B cell (primary cell): Measurements from ENCODE around the gene TPST2. TPM values are rescaled to one million over a fixed set of nuclear protein-coding genes. Genes with fewer than 3 reads are reported as not detected.

Source experiments
- ATAC-seq: fragments of 200-7000 bp; cut with Tn5 transposase; one replicate; pipeline ENCODE4 v1.10.0; 2021; ENCODE audit warnings: low read depth, mild to moderate bottlenecking, moderate number of reproducible peaks, moderate library complexity
- CTCF ChIA-PET: fragments of 350-600 bp; sonication (Branson Sonifier 250); formaldehyde crosslinking; loops from one replicate; lab custom pipeline; 2021; ENCODE audit warnings: antibody characterized with exemption, inconsistent platforms; lab: Charles Lee
- POLR2A ChIA-PET: fragments of 350-600 bp; sonication (Branson Sonifier 250); formaldehyde crosslinking; loops from one replicate; lab custom pipeline; 2021; ENCODE audit warnings: antibody characterized with exemption; lab: Charles Lee
- DNase-seq: peaks from one replicate; pipeline ENCODE4 v3.0.0; 2013
- H2AFZ ChIP-seq: 2 replicates; pipeline ENCODE4 v1.6.1; 2012; ENCODE audit warnings: mild to moderate bottlenecking, low read depth, low read length; ENCODE audit not compliant: insufficient read depth, poor library complexity, severe bottlenecking
- H3K27ac ChIP-seq, 2 donors: 1 replicate in 1 of 2; 2 replicates in 1 of 2; pipeline ENCODE4 v1.5.1; 2012 to 2013; ENCODE audit warnings: low read length in 2 of 2, mild to moderate bottlenecking in 2 of 2, moderate library complexity in 1 of 2
- H3K27me3 ChIP-seq, 4 experiments: fragments of 200-600 bp in 1 of 4; sonication (generic) in 1 of 4; replicated peaks in 1 of 4; 1 replicate in 2 of 4; 2 replicates in 2 of 4; pipeline versions ENCODE4 v1.6.1 to v1.7.0; 2013 to 2016; ENCODE audit warnings: low read length in 3 of 4, mild to moderate bottlenecking in 2 of 4, mixed read lengths in 1 of 4, moderate library complexity in 1 of 4; ENCODE audit not compliant: insufficient read depth in 4 of 4, control insufficient read depth in 3 of 4; ENCODE audit errors: control extremely low read depth in 1 of 4
- H3K36me3 ChIP-seq, 2 experiments: replicated peaks in 1 of 2; 1 replicate in 1 of 2; 2 replicates in 1 of 2; pipeline versions ENCODE4 v1.6.1 to v1.7.1; 2013; ENCODE audit warnings: low read length in 1 of 2; ENCODE audit not compliant: insufficient read depth in 2 of 2, control insufficient read depth in 1 of 2; ENCODE audit errors: control extremely low read depth in 1 of 2, extremely low read depth in 1 of 2
- H3K4me1 ChIP-seq, 2 donors: fragments of 200-600 bp in 1 of 2; sonication (generic) in 1 of 2; 1 replicate in 1 of 2; 2 replicates in 1 of 2; pipeline versions ENCODE4 v1.5.1 to v1.6.1; 2013 to 2017; ENCODE audit warnings: low read length in 2 of 2; ENCODE audit not compliant: control insufficient read depth in 2 of 2, insufficient read depth in 2 of 2
- H3K4me2 ChIP-seq: replicated peaks from 2 replicates; pipeline ENCODE3; 2012; ENCODE audit warnings: mild to moderate bottlenecking, low read depth, low read length; ENCODE audit not compliant: poor library complexity, severe bottlenecking
- H3K4me3 ChIP-seq, 5 experiments: fragments of 200-600 bp in 1 of 5; sonication (generic) in 1 of 5; 1 replicate in 3 of 5; 2 replicates in 2 of 5; pipeline versions ENCODE4 v1.5.1 to v1.7.0; 2011 to 2016; ENCODE audit warnings: low read length in 4 of 5, mild to moderate bottlenecking in 4 of 5, low read depth in 2 of 5, control low read depth in 1 of 5, moderate library complexity in 1 of 5; ENCODE audit not compliant: insufficient read depth in 1 of 5; ENCODE audit errors: control extremely low read depth in 1 of 5, extremely low read depth in 1 of 5
- H3K79me2 ChIP-seq: fragments of 200-600 bp; sonication (generic); one replicate; pipeline ENCODE4 v1.6.0; 2016; ENCODE audit warnings: low read length; ENCODE audit not compliant: control insufficient read depth, insufficient read depth
- H3K9ac ChIP-seq: fragments of 200-600 bp; sonication (generic); 2 replicates; pipeline ENCODE4 v1.6.1; 2017; ENCODE audit warnings: mild to moderate bottlenecking, low read length, moderate library complexity
- H3K9me3 ChIP-seq, 3 donors: one replicate each; pipeline versions ENCODE4 v1.6.1 to v1.7.1; 2013; ENCODE audit warnings: low read length in 2 of 3; ENCODE audit not compliant: control insufficient read depth in 2 of 3, insufficient read depth in 1 of 3; ENCODE audit errors: control extremely low read depth in 1 of 3
- H4K20me1 ChIP-seq: 2 replicates; pipeline ENCODE4 v1.6.0; 2012; ENCODE audit warnings: mild to moderate bottlenecking, low read length; ENCODE audit not compliant: insufficient read depth, control insufficient read depth, poor library complexity, severe bottlenecking
- H3K27ac Mint-ChIP-seq: one replicate; pipeline ENCODE4 v1.8.0; 2021; ENCODE audit warnings: mixed read lengths
- H3K27me3 Mint-ChIP-seq: one replicate; pipeline ENCODE4 v1.8.0; 2021; ENCODE audit warnings: mixed read lengths
- H3K4me1 Mint-ChIP-seq: one replicate; pipeline ENCODE4 v1.8.0; 2021; ENCODE audit warnings: mixed read lengths
- H3K4me3 Mint-ChIP-seq: one replicate; pipeline ENCODE4 v1.8.0; 2021; ENCODE audit warnings: mixed read lengths
- H3K9me3 Mint-ChIP-seq: one replicate; pipeline ENCODE4 v1.8.0; 2022; ENCODE audit warnings: mixed read lengths; ENCODE audit not compliant: insufficient read depth
- EZH2 ChIP-seq: IDR thresholded peaks from 2 replicates; pipeline ENCODE4 v1.6.1; 2012; ENCODE audit warnings: borderline replicate concordance, low read depth, mild to moderate bottlenecking, moderate library complexity, low read length; ENCODE audit not compliant: insufficient read depth, poor library complexity, severe bottlenecking
- WGBS: methylation state at CpG from one replicate; pipeline ENCODE4 v1.1.5; 2013; ENCODE audit warnings: missing lambda C conversion rate; ENCODE audit not compliant: insufficient coverage; 5-methylcytosine and 5-hydroxymethylcytosine counted together
- intact Hi-C: fragments of 100-400 bp; cut with micrococcal nuclease; formaldehyde crosslinking; loops from one replicate; pipeline ENCODE4 v1.10.0; 2022
- polyA plus RNA-seq: library from polyadenylated mRNA; depleted of rRNA; stranded (reverse); fragments of >200 nt; gene quantifications from 2 replicates; pipeline ENCODE4 v1.2.3, GENCODE V29; 2012
- total RNA-seq, 2 donors: library from RNA; stranded (reverse); fragments of 120-200 nt in 1 of 2; gene quantifications; 1 replicate in 1 of 2; 2 replicates in 1 of 2; pipeline versions ENCODE4 v1.2.3 to v1.2.4, GENCODE V29; 2013 to 2022
- TF ChIP-seq, protein P1 (sequence below): fragments of 200-600 bp; IDR thresholded peaks from one replicate; pipeline ENCODE4 v1.8.0; 2022; ENCODE audit warnings: antibody characterized with exemption, mild to moderate bottlenecking

The TPST2 gene
- total and polyA plus RNA-seq, 2 donors (not counting 1 experiment from before 2014, with no cell fraction given), result 16.6 to 43.1 TPM

- no peaks in the 10 kb centered on the region for H3K4me1 Mint-ChIP-seq
- Histone ChIP-seq H2AFZ (no peak overlapping the region), H3K4me1 (no peaks in the 10 kb centered on the region), H3K27ac (no peak overlapping the region), H3K4me2 (no peak overlapping the region), H3K9me3 (no peaks in the 10 kb centered on the region), H4K20me1 (peaks cover 13% of the 10 kb centered on the region), H3K27me3 (no peaks in the 10 kb centered on the region), H3K4me3 (no peak overlapping the region), H3K36me3 (peaks cover 9 to 77% of the 10 kb centered on the region in 2 experiments), H3K79me2 (no peaks in the 10 kb centered on the region), H3K9ac (no peak overlapping the region)
- H3K4me3 Mint-ChIP-seq, result no peak overlapping the region
- H3K9me3 Mint-ChIP-seq, result no peaks in the 10 kb centered on the region
- TF ChIP-seq, protein P1, sequence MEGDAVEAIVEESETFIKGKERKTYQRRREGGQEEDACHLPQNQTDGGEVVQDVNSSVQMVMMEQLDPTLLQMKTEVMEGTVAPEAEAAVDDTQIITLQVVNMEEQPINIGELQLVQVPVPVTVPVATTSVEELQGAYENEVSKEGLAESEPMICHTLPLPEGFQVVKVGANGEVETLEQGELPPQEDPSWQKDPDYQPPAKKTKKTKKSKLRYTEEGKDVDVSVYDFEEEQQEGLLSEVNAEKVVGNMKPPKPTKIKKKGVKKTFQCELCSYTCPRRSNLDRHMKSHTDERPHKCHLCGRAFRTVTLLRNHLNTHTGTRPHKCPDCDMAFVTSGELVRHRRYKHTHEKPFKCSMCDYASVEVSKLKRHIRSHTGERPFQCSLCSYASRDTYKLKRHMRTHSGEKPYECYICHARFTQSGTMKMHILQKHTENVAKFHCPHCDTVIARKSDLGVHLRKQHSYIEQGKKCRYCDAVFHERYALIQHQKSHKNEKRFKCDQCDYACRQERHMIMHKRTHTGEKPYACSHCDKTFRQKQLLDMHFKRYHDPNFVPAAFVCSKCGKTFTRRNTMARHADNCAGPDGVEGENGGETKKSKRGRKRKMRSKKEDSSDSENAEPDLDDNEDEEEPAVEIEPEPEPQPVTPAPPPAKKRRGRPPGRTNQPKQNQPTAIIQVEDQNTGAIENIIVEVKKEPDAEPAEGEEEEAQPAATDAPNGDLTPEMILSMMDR, result no peak
- no peak for TF ChIP-seq EZH2
- intact Hi-C loops, result no loop called here
- ATAC-seq, result no peak
- H3K27me3 Mint-ChIP-seq, result no peaks in the 10 kb centered on the region
- H3K27ac Mint-ChIP-seq, result no peak overlapping the region
- ChIA-PET CTCF (interaction anchor here (1.4 kb wide), 1 partner anchor 10 kb away, joined by 4 read pairs; no protein-coding TSS in a partner anchor), POLR2A (interaction anchor here (0.7 kb wide), 2 partner anchors 13 to 174 kb away, joined by 9 to 10 read pairs; no protein-coding TSS in a partner anchor)
- DNase-seq, result no peak
Observed at GRCh38 chr22:26494506-26494905, 95.4 kb downstream of the TPST2 start.

DNA sequence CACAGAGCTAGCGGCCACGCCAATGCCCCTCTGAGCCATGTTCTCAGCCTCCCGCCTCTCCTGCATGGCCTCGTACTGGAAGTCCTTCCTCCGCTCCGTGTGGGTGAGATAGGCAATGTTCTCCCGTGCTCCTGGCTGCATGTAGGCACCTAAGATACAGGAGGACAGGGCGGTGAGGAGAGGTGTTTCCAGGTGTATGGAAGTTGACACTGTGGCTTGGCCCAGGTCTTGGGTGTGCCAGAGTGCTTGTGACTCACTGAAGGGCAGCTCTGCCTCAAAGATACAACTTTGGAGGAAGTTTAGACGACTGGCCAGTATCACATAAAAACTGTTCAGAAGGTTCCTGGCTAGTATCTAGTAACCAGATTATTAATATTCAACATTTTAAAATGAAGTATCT, 97.7 kb downstream of the TPST2 start:
- CTCF ChIA-PET, result interaction anchor here (1.2 to 2.1 kb wide), 2 partner anchors 9 to 11 kb away, joined by 4 to 6 read pairs; partner anchors contain the start of genes HPS4 and SRRD
- Histone ChIP-seq H4K20me1 (peaks cover 12% of the 10 kb centered on the region), H3K36me3 (peaks cover 13 to 87% of the 10 kb centered on the region in 2 experiments), H3K27me3 (no peaks in the 10 kb centered on the region), H3K9ac (no peak overlapping the region), H3K4me1 (no peaks in the 10 kb centered on the region), H3K4me2 (no peak overlapping the region), H2AFZ (no peak overlapping the region), H3K79me2 (no peaks in the 10 kb centered on the region), H3K27ac (no peak overlapping the region), H3K9me3 (no peaks in the 10 kb centered on the region), H3K4me3 (no peak overlapping the region)
- POLR2A ChIA-PET, result interaction anchor here (0.7 kb wide), 1 partner anchor 16 kb away, joined by 5 read pairs; no protein-coding TSS in a partner anchor
- DNase-seq (no peak), ATAC-seq (no peak)
- peaks cover 3% of the 10 kb centered on the region for H3K4me1 Mint-ChIP-seq
- no peak overlapping the region for H3K27ac Mint-ChIP-seq
- H3K4me3 Mint-ChIP-seq, result no peak overlapping the region
- H3K27me3 Mint-ChIP-seq, result no peaks in the 10 kb centered on the region
- TF ChIP-seq, protein P1, result no peak
- TF ChIP-seq EZH2, result no peak
- WGBS, result 100% methylated on average over 8 of the region's 9 CpGs
- intact Hi-C loops, result no loop called here
- H3K9me3 Mint-ChIP-seq, result no peaks in the 10 kb centered on the region
